Renal cortex interstitium (tissue), 11 donors: ENCODE measurements around the gene BFSP2. TPM values are rescaled to one million over a fixed set of nuclear protein-coding genes. Genes with fewer than 3 reads are reported as not detected.

Source experiments
- DNase-seq, 11 donors: peaks; one replicate each; pipeline ENCODE4 v3.0.0-alpha.2; 2013; ENCODE audit warnings: low read depth in 9 of 11, low spot score in 4 of 11; ENCODE audit errors: extremely low read depth in 1 of 11
- polyA plus RNA-seq, 3 donors: library from polyadenylated mRNA; unstranded; fragments of 120-200 nt; gene quantifications; one replicate each; pipeline ENCODE4 v1.2.1, GENCODE V29; 2013; ENCODE audit not compliant: insufficient read length in 3 of 3

BFSP2 gene
- polyA plus RNA-seq, 3 donors = 0.32 TPM; not detected in 2

- DNase-seq = no peak
These were observed 45.3 kb downstream of the BFSP2 start for GRCh38 chr3:133445108-133445507.

GRCh38 chr3:133447750-133448477 is 48.1 kb downstream of the BFSP2 start:
- peak in 4 of 11 donors; percentile 45 to 56 (median 52) for DNase-seq

DNA sequence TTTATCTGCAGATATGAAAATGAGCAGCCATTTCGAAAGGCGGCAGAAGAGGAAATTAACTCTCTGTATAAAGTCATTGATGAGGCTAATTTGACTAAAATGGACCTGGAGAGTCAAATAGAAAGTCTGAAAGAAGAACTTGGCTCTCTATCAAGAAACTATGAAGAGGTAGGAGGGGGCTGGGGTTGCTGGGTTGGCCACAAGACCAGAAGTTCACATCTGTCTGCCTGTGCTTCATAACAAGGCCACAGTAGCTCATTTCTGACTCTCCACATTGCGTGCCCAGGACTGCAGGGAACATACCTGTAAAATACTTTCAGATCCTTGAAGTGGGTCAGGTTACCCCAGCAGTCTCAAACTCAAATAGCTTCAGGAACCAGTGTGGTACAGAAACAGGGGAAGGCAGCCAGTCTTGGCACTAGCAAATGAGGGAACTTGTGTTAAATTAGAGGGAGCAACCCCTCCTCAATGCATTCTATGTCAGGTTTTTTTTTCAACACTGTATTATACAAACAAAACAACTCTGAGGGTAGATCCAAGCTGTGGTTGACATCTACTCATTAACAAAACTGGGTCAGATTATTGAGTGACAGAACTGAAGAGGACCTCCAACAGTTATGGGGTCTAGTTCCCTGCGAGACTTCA is 48.7 kb downstream of the BFSP2 start:
- DNase-seq = no peak

- no peak for DNase-seq
These were observed 51.5 kb downstream of the BFSP2 start for GRCh38 chr3:133451309-133451708.

GRCh38 chr3:133452641-133453319 is 52.9 kb downstream of the BFSP2 start:
- DNase-seq = no peak

GRCh38 chr3:133453383-133453782 is 53.5 kb downstream of the BFSP2 start:
- no peak for DNase-seq

GRCh38 chr3:133455281-133455680 is 55.4 kb downstream of the BFSP2 start:
- DNase-seq = no peak

DNA sequence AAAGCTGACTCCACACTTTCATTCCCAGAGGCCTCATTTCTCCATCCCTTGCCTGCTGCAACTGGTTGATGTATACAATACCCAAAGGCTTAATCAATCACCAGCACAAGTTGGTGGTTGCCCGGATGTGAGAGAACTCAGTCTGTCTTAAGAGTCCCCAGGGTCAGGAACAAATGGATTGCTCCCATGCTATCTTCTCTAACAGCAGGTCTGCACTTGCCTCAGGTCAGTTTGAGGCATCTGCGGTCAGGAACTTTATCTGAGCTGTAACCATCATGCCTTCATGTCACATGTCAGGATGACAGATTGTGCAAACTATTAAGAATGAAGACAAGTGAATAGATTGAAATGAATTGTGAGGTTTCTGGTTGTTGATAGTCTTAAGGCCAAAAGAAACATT is 56.1 kb downstream of the BFSP2 start:
- no peak for DNase-seq

DNA sequence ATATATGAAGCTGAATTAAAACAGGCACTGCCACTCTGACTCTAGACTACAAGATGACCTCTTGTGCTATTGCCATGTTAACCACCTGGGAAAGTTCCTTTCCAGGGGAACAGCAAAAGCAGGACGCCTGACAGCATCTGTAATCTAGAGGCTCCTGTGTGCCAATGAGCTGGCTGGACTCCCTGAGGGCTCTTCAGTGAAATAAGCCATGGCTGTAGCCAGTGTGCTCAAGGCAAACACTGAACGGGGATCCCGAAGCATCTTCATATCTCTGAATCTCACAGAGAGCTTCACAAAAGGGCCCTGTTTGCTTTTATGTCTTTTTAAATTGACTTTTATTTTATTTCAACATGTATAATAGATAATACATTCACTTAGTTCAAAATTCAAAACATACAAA is 57.2 kb downstream of the BFSP2 start:
- DNase-seq = no peak

GRCh38 chr3:133457465-133458067 is 57.7 kb downstream of the BFSP2 start:
- no peak for DNase-seq

GRCh38 chr3:133459400-133459799 is 59.5 kb downstream of the BFSP2 start:
- DNase-seq = no peak

GRCh38 chr3:133460809-133461208 is 61.0 kb downstream of the BFSP2 start:
- no peak for DNase-seq

- no peak for DNase-seq
These were observed 61.4 kb downstream of the BFSP2 start for GRCh38 chr3:133461291-133461690.

- DNase-seq = no peak
These were observed 63.5 kb downstream of the BFSP2 start for GRCh38 chr3:133463347-133463860.

GRCh38 chr3:133464573-133464972 is 64.7 kb downstream of the BFSP2 start:
- DNase-seq = no peak

DNA sequence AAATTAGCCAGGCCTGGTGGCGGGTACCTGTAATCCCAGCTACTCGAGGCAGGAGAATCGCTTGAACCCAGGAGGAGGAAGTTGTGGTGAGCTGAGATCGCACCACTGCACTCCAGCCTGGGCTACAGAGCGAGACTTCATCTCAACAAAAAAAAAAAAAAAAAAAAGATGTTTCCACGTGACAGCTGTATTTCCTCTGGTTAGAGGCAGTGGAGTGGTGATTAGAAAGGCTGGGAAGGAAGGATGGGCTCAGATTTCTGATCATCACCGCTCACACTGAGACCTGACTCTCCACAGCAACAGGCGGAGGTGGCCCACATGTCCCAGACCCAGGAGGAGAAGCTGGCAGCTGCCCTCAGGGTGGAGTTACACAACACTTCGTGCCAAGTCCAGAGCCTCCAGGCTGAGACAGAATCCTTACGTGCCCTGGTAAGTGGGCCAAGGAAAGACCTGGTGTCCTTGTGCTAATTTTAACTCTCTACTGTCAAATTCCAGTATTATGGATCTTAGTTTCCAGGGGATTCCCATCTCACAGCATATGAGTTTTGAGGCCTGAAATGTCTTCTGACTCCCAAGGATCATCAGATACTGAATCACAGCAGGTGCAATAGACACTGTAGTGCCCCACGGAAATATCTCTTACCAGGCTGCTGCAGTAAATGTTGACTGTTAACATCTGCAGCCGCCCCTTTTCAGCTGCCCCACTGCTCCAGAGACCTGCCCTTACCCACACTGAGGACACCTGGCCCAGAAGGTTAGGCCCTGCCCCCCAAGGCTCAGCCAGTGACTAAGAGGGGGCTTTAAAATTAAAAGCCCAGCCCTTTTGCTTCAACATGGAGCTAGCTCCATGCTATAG is 66.9 kb downstream of the BFSP2 start:
- no peak for DNase-seq

- no peak for DNase-seq
These were observed 67.9 kb downstream of the BFSP2 start for GRCh38 chr3:133467780-133468179.

DNA sequence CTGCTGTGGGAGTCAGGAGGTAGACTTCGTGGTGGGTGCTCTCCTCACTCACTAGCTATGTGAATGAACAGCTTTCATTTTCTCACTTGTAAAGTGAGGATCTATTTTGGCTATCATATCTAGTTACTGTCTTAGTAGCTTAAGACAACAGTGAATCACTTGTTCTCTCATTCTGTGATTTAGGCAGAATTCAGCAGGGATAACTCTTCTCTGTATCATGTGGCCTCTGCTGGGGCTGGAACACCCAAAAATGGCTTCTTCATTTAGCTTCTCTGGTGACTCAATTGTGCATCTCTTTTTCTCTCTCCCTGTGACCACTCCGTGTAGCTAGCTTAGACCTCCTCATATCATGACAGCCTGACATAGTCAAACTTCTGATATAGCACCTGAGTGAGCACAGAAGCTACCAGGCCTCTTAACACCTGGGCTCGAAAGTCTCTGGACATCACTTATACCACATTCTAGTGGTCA is 68.4 kb downstream of the BFSP2 start:
- DNase-seq = no peak
